Ovary (tissue), 9 donors: ENCODE data around the gene HCN4. TPM values are rescaled to one million over a fixed set of nuclear protein-coding genes. Genes with fewer than 3 reads are reported as not detected.

ENCODE experiments used
- DNase-seq, 5 donors: peaks; one replicate each; pipeline ENCODE4 v3.0.0-alpha.2; 2019 to 2020
- H3K27ac ChIP-seq, 2 donors: fragments of 200-600 bp; one replicate each; pipeline versions ENCODE4 v1.5.1 to v1.8.0; 2019 to 2022
- H3K27me3 ChIP-seq: fragments of 200-600 bp; one replicate; pipeline ENCODE4 v1.8.0; 2022
- H3K36me3 ChIP-seq: fragments of 200-600 bp; sonication (generic); one replicate; pipeline ENCODE4 v1.5.1; 2019
- H3K4me1 ChIP-seq: one replicate; pipeline ENCODE4 v1.8.1; 2013; ENCODE audit warnings: mild to moderate bottlenecking, moderate library complexity; ENCODE audit not compliant: insufficient read depth
- H3K4me3 ChIP-seq: fragments of 200-600 bp; sonication (generic); one replicate; pipeline ENCODE4 v1.5.1; 2017
- H3K9me3 ChIP-seq, 2 donors: fragments of 200-600 bp in 1 of 2; sonication (generic) in 1 of 2; one replicate each; pipeline versions ENCODE4 v1.5.1 to v1.8.1; 2013 to 2019; ENCODE audit warnings: mild to moderate bottlenecking in 1 of 2, moderate library complexity in 1 of 2
- EP300 ChIP-seq: sonication (generic); formaldehyde crosslinking; IDR thresholded peaks from one replicate; pipeline ENCODE4 v1.6.1; 2017; ENCODE audit warnings: antibody characterized with exemption
- POLR2A ChIP-seq: fragments of 450-650 bp; IDR thresholded peaks from one replicate; pipeline ENCODE4 v1.6.1; 2017; ENCODE audit warnings: antibody characterized with exemption, mild to moderate bottlenecking, moderate library complexity
- WGBS, 3 donors: extraction: QIAGEN DNeasy Blood & Tissue Kit in 1 of 3; methylation state at CpG; one replicate each; pipeline versions ENCODE4 v1.1.5 to v1.1.7; 2013 to 2017; 5-methylcytosine and 5-hydroxymethylcytosine counted together
- intact Hi-C, 4 donors: fragments of 100-400 bp; cut with DNase I; formaldehyde crosslinking; loops; one replicate each; pipeline versions ENCODE4 v1.11.0 to v1.15.1; 2022 to 2023
- polyA plus RNA-seq, 2 donors: library from polyadenylated mRNA; stranded (reverse); fragments of 200-250 nt in 1 of 2; fragments of 350-450 nt in 1 of 2; fragmentation: Illumina TruSeq in 1 of 2; extraction: RNeasy Lipid Tissue Mini Kit (QIAGEN cat#74804) in 1 of 2; gene quantifications; one replicate each; pipeline ENCODE4 v1.2.3, GENCODE V29; 2013 to 2014
- total RNA-seq, 7 donors: library from RNA; depleted of rRNA in 2 of 7; stranded (reverse); fragments of >200 nt in 2 of 7; fragmentation: NEBNext Ultra II Directional in 3 of 7; extraction: Animal tissue kit (Norgen Biotek cat#: 25700) in 3 of 7; gene quantifications; one replicate each; pipeline versions ENCODE4 v1.1.0 to v1.2.4, GENCODE V29; 2016 to 2023
- TF ChIP-seq, protein P1 (sequence below), 3 donors: fragments of 450-650 bp in 2 of 3; fragments of 200-600 bp in 1 of 3; IDR thresholded peaks; one replicate each; pipeline versions ENCODE4 v1.5.1 to v1.8.0; 2016 to 2022; ENCODE audit warnings: antibody characterized with exemption in 3 of 3, mild to moderate bottlenecking in 1 of 3
- donor health status: DM: no; HTN: no; CAD: no; lungs with moderate emphysema.
- donor health status: DM: no; HTN: no; CAD: no.
- donor health status: Bipolar disorder and iron deficiency.
- donor health status: DM: yes; HTN: yes; CAD: no.
- donor health status: DM: no; HTN: no; CAD: no.
- donor health status: DM: yes; HTN: yes; CAD: no.

HCN4 gene
- total and polyA plus RNA-seq, 9 donors: 0.03 TPM; not detected in 8

DNA sequence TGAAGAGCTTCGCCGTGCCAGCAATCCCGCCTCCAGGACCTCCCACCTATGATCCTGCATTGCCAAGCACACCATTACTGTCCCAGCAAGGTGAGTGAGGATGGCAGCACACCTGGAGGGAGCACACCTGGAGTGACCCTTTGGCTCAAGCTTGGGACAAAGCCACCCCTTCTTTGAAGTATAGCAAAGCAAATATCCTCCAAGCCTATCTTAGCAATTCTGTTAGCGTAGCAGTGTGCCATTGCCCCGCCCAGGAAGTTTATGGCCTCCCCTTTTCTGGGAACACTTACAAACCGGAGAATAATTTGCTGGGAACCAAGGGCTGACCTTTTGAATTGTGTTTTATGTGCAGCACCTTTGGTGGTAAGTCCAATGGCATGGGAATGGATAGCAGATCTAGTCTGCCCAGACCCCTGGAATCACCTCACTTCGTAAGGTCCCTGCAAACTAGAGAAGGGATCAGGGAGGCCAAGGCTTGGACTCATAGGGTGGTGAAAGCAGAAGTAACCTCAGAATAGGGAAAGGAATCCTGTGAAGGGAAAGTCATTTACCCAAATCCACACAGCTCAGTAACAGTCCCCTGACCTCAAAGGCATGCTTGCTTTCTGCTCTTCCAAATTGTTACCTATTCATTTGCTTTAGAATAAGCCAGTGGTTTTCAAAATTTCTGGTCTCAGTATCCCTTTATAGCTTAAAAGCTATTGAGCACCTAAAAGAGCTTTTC is 70.1 kb downstream of the HCN4 start:
- Histone ChIP-seq H3K4me3 (no peak overlapping the region), H3K36me3 (no peaks in the 10 kb centered on the region), H3K9me3 (no peaks in the 10 kb centered on the region), H3K27ac (no peak overlapping the region), H3K27me3 (no peaks in the 10 kb centered on the region), H3K4me1 (no peaks in the 10 kb centered on the region)
- WGBS, 3 donors: 93 to 97% (median 96%) methylated on average over 7 of the region's 7 CpGs
- no peak for DNase-seq
- TF ChIP-seq, protein P1, sequence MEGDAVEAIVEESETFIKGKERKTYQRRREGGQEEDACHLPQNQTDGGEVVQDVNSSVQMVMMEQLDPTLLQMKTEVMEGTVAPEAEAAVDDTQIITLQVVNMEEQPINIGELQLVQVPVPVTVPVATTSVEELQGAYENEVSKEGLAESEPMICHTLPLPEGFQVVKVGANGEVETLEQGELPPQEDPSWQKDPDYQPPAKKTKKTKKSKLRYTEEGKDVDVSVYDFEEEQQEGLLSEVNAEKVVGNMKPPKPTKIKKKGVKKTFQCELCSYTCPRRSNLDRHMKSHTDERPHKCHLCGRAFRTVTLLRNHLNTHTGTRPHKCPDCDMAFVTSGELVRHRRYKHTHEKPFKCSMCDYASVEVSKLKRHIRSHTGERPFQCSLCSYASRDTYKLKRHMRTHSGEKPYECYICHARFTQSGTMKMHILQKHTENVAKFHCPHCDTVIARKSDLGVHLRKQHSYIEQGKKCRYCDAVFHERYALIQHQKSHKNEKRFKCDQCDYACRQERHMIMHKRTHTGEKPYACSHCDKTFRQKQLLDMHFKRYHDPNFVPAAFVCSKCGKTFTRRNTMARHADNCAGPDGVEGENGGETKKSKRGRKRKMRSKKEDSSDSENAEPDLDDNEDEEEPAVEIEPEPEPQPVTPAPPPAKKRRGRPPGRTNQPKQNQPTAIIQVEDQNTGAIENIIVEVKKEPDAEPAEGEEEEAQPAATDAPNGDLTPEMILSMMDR (IDR thresholded peaks at IDR 0.05): no peak
- TF ChIP-seq EP300: no peak
- no peak for TF ChIP-seq POLR2A
- intact Hi-C loops: no loop called here

DNA sequence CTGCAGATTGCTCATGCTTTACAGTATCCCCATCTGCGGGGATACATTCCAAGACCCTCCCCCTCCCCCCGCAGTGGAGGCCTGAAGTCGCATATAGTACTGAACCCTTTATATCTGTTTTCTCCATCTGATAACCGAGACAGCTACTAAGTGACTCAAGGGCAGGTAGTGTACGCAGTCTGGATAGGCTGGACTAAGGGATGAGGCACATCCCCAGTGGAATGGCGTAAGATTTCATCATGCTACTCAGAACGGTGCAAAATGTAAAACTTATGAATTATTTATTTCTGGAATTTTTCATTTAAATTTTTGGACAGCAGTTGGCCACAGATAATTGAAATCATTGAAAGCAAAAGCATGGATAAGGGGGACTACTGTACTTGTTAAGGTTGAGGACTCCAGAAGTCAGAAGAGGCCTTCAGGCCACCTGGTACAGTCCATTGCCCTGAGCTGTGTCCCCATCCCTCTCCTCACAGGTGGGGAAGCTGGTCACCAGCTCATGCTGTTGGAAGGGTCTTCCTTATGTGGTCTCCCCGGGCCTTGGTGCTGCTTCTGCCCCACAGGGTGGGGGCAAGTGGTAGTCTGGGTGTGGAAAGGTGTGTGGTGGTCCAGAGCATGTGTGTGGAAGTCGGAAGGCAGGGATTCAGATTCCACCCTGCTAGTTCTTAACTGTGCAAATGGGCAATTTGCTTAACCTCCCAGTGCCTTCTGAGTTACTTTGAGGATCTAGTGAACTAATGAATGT is 72.0 kb downstream of the HCN4 start:
- intact Hi-C loops: no loop called here
- no peaks in the 10 kb centered on the region for H3K9me3 ChIP-seq
- no peak for TF ChIP-seq POLR2A
- no peak for TF ChIP-seq EP300
- TF ChIP-seq, protein P1 (IDR thresholded peaks at IDR 0.05): no peak
- H3K4me3 ChIP-seq: no peak overlapping the region
- H3K4me1 ChIP-seq: no peaks in the 10 kb centered on the region
- WGBS, 3 donors: 86 to 93% (median 91%) methylated on average over 9 of the region's 9 CpGs
- H3K27ac ChIP-seq: no peak overlapping the region
- no peaks in the 10 kb centered on the region for H3K27me3 ChIP-seq
- H3K36me3 ChIP-seq: no peaks in the 10 kb centered on the region
- no peak for DNase-seq

DNA sequence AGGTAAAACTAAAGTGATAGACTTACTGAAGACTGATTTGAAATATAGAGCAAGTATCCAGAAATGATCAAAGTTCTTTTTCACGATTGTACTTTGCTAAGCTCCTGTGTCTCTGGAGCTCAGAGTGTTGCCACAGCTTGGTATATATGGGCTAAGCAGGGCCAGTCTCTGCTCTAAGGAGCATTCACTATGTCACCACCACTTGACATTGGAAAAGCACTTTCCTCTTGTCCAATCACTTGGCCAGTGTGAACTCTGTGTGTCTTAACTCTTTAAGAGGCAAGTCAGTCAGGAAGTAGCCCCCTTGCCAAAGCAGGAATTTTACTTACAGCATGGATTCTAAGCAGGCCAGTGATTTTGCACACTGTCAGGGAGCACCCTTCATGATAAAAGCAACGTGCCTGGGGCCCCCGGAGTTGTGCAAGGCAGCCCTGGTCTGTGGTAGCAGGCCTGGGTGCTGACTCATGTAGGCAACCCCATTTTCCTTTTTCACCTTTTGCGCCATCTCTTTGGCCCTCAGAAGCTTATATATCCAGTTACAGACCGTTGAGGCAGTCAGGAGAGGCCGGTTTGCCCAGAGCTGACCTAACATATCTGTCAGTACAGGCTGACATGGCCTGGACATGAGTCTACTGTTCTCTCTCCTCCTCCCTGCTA is 73.0 kb downstream of the HCN4 start:
- DNase-seq: no peak

DNA sequence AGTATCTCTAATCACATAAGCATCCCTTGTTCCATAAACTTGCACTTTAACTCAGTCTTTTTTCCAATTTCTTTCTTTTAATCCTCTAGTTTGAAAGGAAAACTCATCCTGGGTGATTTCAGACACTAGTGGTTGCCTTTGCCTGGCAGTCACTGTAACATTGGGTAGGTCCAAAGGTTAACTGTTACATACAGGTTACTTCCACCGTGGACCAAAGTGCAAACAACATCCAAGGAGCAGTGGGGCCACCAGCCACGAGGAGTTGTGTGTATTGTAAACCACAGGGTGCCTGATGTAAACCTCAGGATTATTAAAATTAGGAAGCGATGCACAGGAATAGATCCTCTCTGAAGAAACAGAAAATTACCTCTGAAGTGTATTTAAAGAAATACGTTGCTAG is 75.0 kb downstream of the HCN4 start:
- no peak for DNase-seq
- TF ChIP-seq, protein P1 (IDR thresholded peaks at IDR 0.05): no peak
- TF ChIP-seq POLR2A: no peak
- no peak for TF ChIP-seq EP300
- no peaks in the 10 kb centered on the region for H3K27me3 ChIP-seq
- intact Hi-C loops: no loop called here
- no peak overlapping the region for H3K4me3 ChIP-seq
- 54 to 74% (median 63%) methylated on average over 4 of the region's 4 CpGs for WGBS, 3 donors
- no peaks in the 10 kb centered on the region for H3K9me3 ChIP-seq
- H3K27ac ChIP-seq: no peak overlapping the region
- H3K36me3 ChIP-seq: no peaks in the 10 kb centered on the region
- no peaks in the 10 kb centered on the region for H3K4me1 ChIP-seq

More for the DNA sequence above, 73.0 kb downstream of the HCN4 start:
- 79 to 91% (median 89%) methylated on average over 6 of the region's 6 CpGs for WGBS, 3 donors
- TF ChIP-seq, protein P1 (IDR thresholded peaks at IDR 0.05): no peak
- TF ChIP-seq EP300: no peak
- no peak for TF ChIP-seq POLR2A
- no peaks in the 10 kb centered on the region for H3K36me3 ChIP-seq
- intact Hi-C loops: no loop called here
- no peak overlapping the region for H3K27ac ChIP-seq
- no peaks in the 10 kb centered on the region for H3K4me1 ChIP-seq
- H3K27me3 ChIP-seq: no peaks in the 10 kb centered on the region
- no peak overlapping the region for H3K4me3 ChIP-seq
- no peaks in the 10 kb centered on the region for H3K9me3 ChIP-seq
